ENCODE results near the gene ARID3B. TPM values are rescaled to one million over a fixed set of nuclear protein-coding genes. Genes with fewer than 3 reads are reported as not detected.
A peak's percentile ranks its signal among the peaks of the same experiment; 100 is the strongest.

The ARID3B gene
- total RNA-seq, 1 donor from 2014 or later = 1.8 TPM

GRCh38 chr15:74603789-74604705 is 63.0 kb downstream of the ARID3B start:
- no peak for DNase-seq (ENCODE audit: low read depth in 2 of 2)

- peak in 1 of 2 donors; percentile 18 for DNase-seq (ENCODE audit: low read depth in 2 of 2)
Measured at GRCh38 chr15:74604983-74605794, 64.2 kb downstream of the ARID3B start.

- DNase-seq (ENCODE audit: low read depth in 2 of 2) = no peak
Measured at GRCh38 chr15:74605795-74606150, 64.8 kb downstream of the ARID3B start.

GRCh38 chr15:74608786-74609185 is 67.8 kb downstream of the ARID3B start:
- no peak for DNase-seq (ENCODE audit: low read depth in 2 of 2)

GRCh38 chr15:74609938-74610301 is 68.9 kb downstream of the ARID3B start:
- DNase-seq (ENCODE audit: low read depth in 2 of 2) = no peak

- no peak for DNase-seq (ENCODE audit: low read depth in 2 of 2)
Measured at GRCh38 chr15:74610302-74610951, 69.4 kb downstream of the ARID3B start.

- no peak for DNase-seq (ENCODE audit: low read depth in 2 of 2)
Measured at GRCh38 chr15:74611341-74611740, 70.3 kb downstream of the ARID3B start.

- no peak for DNase-seq (ENCODE audit: low read depth in 2 of 2)
Measured at GRCh38 chr15:74611834-74612233, 70.8 kb downstream of the ARID3B start.

GRCh38 chr15:74612677-74613076 is 71.7 kb downstream of the ARID3B start:
- DNase-seq (ENCODE audit: low read depth in 2 of 2) = no peak

- DNase-seq (ENCODE audit: low read depth in 2 of 2) = no peak
Measured at GRCh38 chr15:74613089-74613952, 72.3 kb downstream of the ARID3B start.

GRCh38 chr15:74613953-74614743 is 73.1 kb downstream of the ARID3B start:
- no peak for DNase-seq (ENCODE audit: low read depth in 2 of 2)

- DNase-seq (ENCODE audit: low read depth in 2 of 2) = peak; percentile 14 to 76
Measured at GRCh38 chr15:74614744-74615507, 73.9 kb downstream of the ARID3B start.

GRCh38 chr15:74615508-74616365 is 74.7 kb downstream of the ARID3B start, which contains the start of gene CLK3:
CLK3 (plus strand) TSS chr15:74615836; CDS start chr15:74619197, 3,361 bp downstream.
- DNase-seq (ENCODE audit: low read depth in 2 of 2) = peak; percentile 79 to 93

GRCh38 chr15:74616366-74616939 is 75.4 kb downstream of the ARID3B start:
- peak; percentile 26 to 69 for DNase-seq (ENCODE audit: low read depth in 2 of 2)

GRCh38 chr15:74616996-74617395 is 76.0 kb downstream of the ARID3B start:
- DNase-seq (ENCODE audit: low read depth in 2 of 2) = no peak

- DNase-seq (ENCODE audit: low read depth in 2 of 2) = no peak
Measured at GRCh38 chr15:74618841-74619596, 78.0 kb downstream of the ARID3B start.

- DNase-seq (ENCODE audit: low read depth in 2 of 2) = no peak
Measured at GRCh38 chr15:74619916-74620635, 79.1 kb downstream of the ARID3B start.
